Right cardiac atrium (tissue), 5 donors: ENCODE results near the gene SLC26A9. TPM values are rescaled to one million over a fixed set of nuclear protein-coding genes. Genes with fewer than 3 reads are reported as not detected.

Source experiments
- ATAC-seq, 2 donors: fragments of 200-7000 bp; cut with Tn5 transposase; one replicate each; pipeline versions ENCODE4 v1.8.0 to v1.9.1; 2020; ENCODE audit warnings: moderate library complexity in 2 of 2, mild to moderate bottlenecking in 1 of 2
- DNase-seq, 3 donors: peaks; one replicate each; pipeline ENCODE4 v3.0.0-alpha.2; 2020
- H3K27ac ChIP-seq: one replicate; pipeline ENCODE4 v1.5.1; 2013; ENCODE audit warnings: mild to moderate bottlenecking, low read length, control low read depth, moderate library complexity
- H3K27me3 ChIP-seq: one replicate; pipeline ENCODE4 v1.6.1; 2013; ENCODE audit not compliant: control insufficient read depth, insufficient read depth
- H3K4me1 ChIP-seq: one replicate; pipeline ENCODE4 v1.6.1; 2013; ENCODE audit warnings: low read length; ENCODE audit not compliant: control insufficient read depth, insufficient read depth
- H3K4me3 ChIP-seq: one replicate; pipeline ENCODE4 v1.5.1; 2013; ENCODE audit warnings: low read length, control low read depth
- H3K9me3 ChIP-seq: one replicate; pipeline ENCODE4 v1.6.1; 2013; ENCODE audit warnings: low read length; ENCODE audit not compliant: control insufficient read depth
- WGBS: extraction: QIAGEN DNeasy Blood & Tissue Kit; methylation state at CpG from one replicate; pipeline ENCODE4 v1.1.7; 2013; 5-methylcytosine and 5-hydroxymethylcytosine counted together
- intact Hi-C, 4 donors: fragments of 100-400 bp; cut with DNase I; formaldehyde crosslinking; loops; one replicate each; pipeline versions ENCODE4 v1.11.0 to v1.14.0; 2022 to 2023
- polyA plus RNA-seq: library from polyadenylated mRNA; stranded (reverse); fragments of 200-250 nt; gene quantifications from one replicate; pipeline ENCODE4 v1.2.3, GENCODE V29; 2013
- total RNA-seq, 4 donors: library from RNA; stranded (reverse); fragmentation: NEBNext Ultra II Directional; extraction: Animal tissue kit (Norgen Biotek cat#: 25700); gene quantifications; one replicate each; pipeline ENCODE4 v1.2.1, GENCODE V29; 2021
- donor health status: healthy with polysubstance abuse.
- donor health status: DM: no; HTN: yes; CAD: no.
- donor health status: DM: no; HTN: no; CAD: no.
- donor health status: DM: no; HTN: yes; CAD: no; lungs with severe emphysema.
- donor health status: DM: yes; HTN: yes; CAD: no.

Gene SLC26A9
- total and polyA plus RNA-seq, 5 donors = 7.4 to 28.7 (median 12.6) TPM

GRCh38 chr1:205933671-205934618 lies 9.3 kb downstream of the SLC26A9 start:
- no peaks in the 10 kb centered on the region for H3K27me3 ChIP-seq
- ATAC-seq (no peak), DNase-seq (no peak)
- peaks cover 2% of the 10 kb centered on the region for H3K4me1 ChIP-seq
- H3K9me3 ChIP-seq = no peaks in the 10 kb centered on the region
- no peak overlapping the region for H3K27ac ChIP-seq
- 64% methylated on average over 7 of the region's 7 CpGs for WGBS
- intact Hi-C loops = no loop called here
- H3K4me3 ChIP-seq = no peak overlapping the region

- no peaks in the 10 kb centered on the region for H3K9me3 ChIP-seq
- intact Hi-C loops = no loop called here
- no peak for DNase-seq
- no peak overlapping the region for H3K27ac ChIP-seq
- H3K27me3 ChIP-seq = no peaks in the 10 kb centered on the region
- ATAC-seq = no peak
- WGBS = 63% methylated on average over 6 of the region's 6 CpGs
- peaks cover 2% of the 10 kb centered on the region for H3K4me1 ChIP-seq
- H3K4me3 ChIP-seq = no peak overlapping the region
Observed at GRCh38 chr1:205932776-205933175, 10.5 kb downstream of the SLC26A9 start.

- Histone ChIP-seq H3K9me3 (no peaks in the 10 kb centered on the region), H3K4me1 (peaks cover 2% of the 10 kb centered on the region), H3K4me3 (no peak overlapping the region), H3K27me3 (no peaks in the 10 kb centered on the region), H3K27ac (no peak overlapping the region)
- WGBS = 35% methylated on average over 4 of the region's 4 CpGs
- DNase-seq (no peak), ATAC-seq (peak in 1 of 2 donors; percentile 18)
- intact Hi-C loops = no loop called here
Observed at GRCh38 chr1:205930799-205931281, 12.4 kb downstream of the SLC26A9 start.

GRCh38 chr1:205930195-205930577 lies 13.1 kb downstream of the SLC26A9 start:
- ATAC-seq (no peak), DNase-seq (no peak)
- no peak overlapping the region for H3K4me3 ChIP-seq
- H3K27ac ChIP-seq = no peak overlapping the region
- H3K27me3 ChIP-seq = no peaks in the 10 kb centered on the region
- no peaks in the 10 kb centered on the region for H3K9me3 ChIP-seq
- WGBS = 98% methylated on average over 1 of the region's 1 CpG
- intact Hi-C loops = no loop called here
- peaks cover 2% of the 10 kb centered on the region for H3K4me1 ChIP-seq

- 93% methylated on average over 19 of the region's 19 CpGs for WGBS
- no peaks in the 10 kb centered on the region for H3K27me3 ChIP-seq
- DNase-seq = no peak
- H3K27ac ChIP-seq = no peak overlapping the region
- intact Hi-C loops = loop anchor here in 1 of 4 donors (10.0 kb wide), 1 partner anchor 175 kb away; no protein-coding TSS in a partner anchor
- no peak overlapping the region for H3K4me3 ChIP-seq
- no peaks in the 10 kb centered on the region for H3K9me3 ChIP-seq
- peaks cover 2% of the 10 kb centered on the region for H3K4me1 ChIP-seq
- no peak for ATAC-seq
Observed at GRCh38 chr1:205929496-205930194, 13.6 kb downstream of the SLC26A9 start.

- intact Hi-C loops = loop anchor here in 1 of 4 donors (10.0 kb wide), 1 partner anchor 176 kb away; no protein-coding TSS in a partner anchor
- H3K4me3 ChIP-seq = no peak overlapping the region
- H3K9me3 ChIP-seq = no peaks in the 10 kb centered on the region
- H3K27ac ChIP-seq = no peak overlapping the region
- WGBS = 88% methylated on average over 5 of the region's 5 CpGs
- H3K27me3 ChIP-seq = no peaks in the 10 kb centered on the region
- DNase-seq (no peak), ATAC-seq (no peak)
- H3K4me1 ChIP-seq = peaks cover 2% of the 10 kb centered on the region
Observed at GRCh38 chr1:205928317-205928716, 14.9 kb downstream of the SLC26A9 start.

GRCh38 chr1:205927676-205928075 lies 15.6 kb downstream of the SLC26A9 start:
- no peak overlapping the region for H3K4me3 ChIP-seq
- H3K27me3 ChIP-seq = no peaks in the 10 kb centered on the region
- no peak overlapping the region for H3K27ac ChIP-seq
- ATAC-seq = no peak
- 95% methylated on average over 12 of the region's 12 CpGs for WGBS
- no peak for DNase-seq
- H3K4me1 ChIP-seq = peaks cover 2% of the 10 kb centered on the region
- intact Hi-C loops = loop anchor here in 1 of 4 donors (10.0 kb wide), 1 partner anchor 177 kb away; no protein-coding TSS in a partner anchor
- no peaks in the 10 kb centered on the region for H3K9me3 ChIP-seq

- no peak for ATAC-seq
- no peaks in the 10 kb centered on the region for H3K27me3 ChIP-seq
Observed at GRCh38 chr1:205927247-205927646, 16.0 kb downstream of the SLC26A9 start.

GRCh38 chr1:205926636-205927035 lies 16.6 kb downstream of the SLC26A9 start:
- WGBS = 93% methylated on average over 8 of the region's 8 CpGs
- ATAC-seq (no peak), DNase-seq (no peak)
- H3K4me3 ChIP-seq = no peak overlapping the region
- no peaks in the 10 kb centered on the region for H3K9me3 ChIP-seq
- no peak overlapping the region for H3K27ac ChIP-seq
- no peaks in the 10 kb centered on the region for H3K27me3 ChIP-seq
- peaks cover 2% of the 10 kb centered on the region for H3K4me1 ChIP-seq
- intact Hi-C loops = loop anchor here in 1 of 4 donors (10.0 kb wide), 1 partner anchor 178 kb away; no protein-coding TSS in a partner anchor

More at GRCh38 chr1:205927247-205927646, 16.0 kb downstream of the SLC26A9 start:
- intact Hi-C loops = loop anchor here in 1 of 4 donors (10.0 kb wide), 1 partner anchor 178 kb away; no protein-coding TSS in a partner anchor
- H3K9me3 ChIP-seq = no peaks in the 10 kb centered on the region
- no peak overlapping the region for H3K27ac ChIP-seq
- peaks cover 2% of the 10 kb centered on the region for H3K4me1 ChIP-seq
- 95% methylated on average over 6 of the region's 6 CpGs for WGBS
- DNase-seq = no peak
- no peak overlapping the region for H3K4me3 ChIP-seq

GRCh38 chr1:205926213-205926612 lies 17.0 kb downstream of the SLC26A9 start:
- H3K4me1 ChIP-seq = peaks cover 2% of the 10 kb centered on the region
- intact Hi-C loops = loop anchor here in 1 of 4 donors (10.0 kb wide), 1 partner anchor 179 kb away; no protein-coding TSS in a partner anchor
- WGBS = 93% methylated on average over 5 of the region's 5 CpGs
- no peaks in the 10 kb centered on the region for H3K9me3 ChIP-seq
- no peak overlapping the region for H3K4me3 ChIP-seq
- H3K27me3 ChIP-seq = no peaks in the 10 kb centered on the region
- no peak for DNase-seq
- ATAC-seq = no peak
- H3K27ac ChIP-seq = no peak overlapping the region
